ENCODE data around the gene GGT1. TPM values are rescaled to one million over a fixed set of nuclear protein-coding genes. Genes with fewer than 3 reads are reported as not detected.
A peak's percentile ranks its signal among the peaks of the same experiment; 100 is the strongest.
"Not testable (repeated sequence)": the region's sequence is repeated elsewhere in the genome, so short reads cannot be mapped to it uniquely, and the experiment has no call there.

Gene GGT1
- total RNA-seq, 1 donor from 2014 or later: 52.9 TPM

DNA sequence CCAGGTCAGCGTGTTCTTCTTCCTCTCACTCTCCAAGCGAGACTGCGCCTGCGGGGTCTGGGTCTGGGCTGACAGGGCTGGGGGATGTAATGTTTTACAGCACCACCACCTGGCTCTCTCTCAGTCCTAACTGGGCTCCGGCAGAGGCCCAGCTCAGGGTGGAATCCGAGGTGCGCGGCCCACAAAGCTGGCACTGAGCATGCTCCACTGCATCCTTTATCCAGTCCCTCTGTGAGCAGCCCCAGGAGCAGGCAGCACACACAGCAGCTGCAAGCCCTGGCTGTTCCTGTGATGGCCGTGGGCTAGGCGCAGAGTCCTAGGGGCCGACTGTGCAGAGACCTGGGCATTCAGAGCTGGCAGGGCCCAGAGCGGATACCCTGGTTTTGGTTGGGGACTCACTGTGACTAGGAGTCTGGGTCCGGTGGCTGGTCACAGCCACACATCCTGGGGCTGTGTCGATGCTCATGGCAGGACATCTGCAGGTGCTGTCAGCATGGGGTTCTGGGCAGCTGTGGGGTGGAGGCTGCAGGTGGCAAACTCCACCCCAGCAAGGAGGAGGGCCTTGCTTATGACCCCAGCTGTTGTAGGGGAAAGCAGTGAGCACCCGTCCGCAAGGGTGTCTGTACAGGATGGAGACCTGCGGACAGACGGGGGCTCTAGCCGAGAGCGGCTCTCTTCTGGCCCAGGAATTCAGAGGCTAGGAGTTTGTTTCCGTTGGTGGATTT, 14.1 kb upstream of the GGT1 start:
- no peak overlapping the region for H3K4me3 Mint-ChIP-seq
- no peaks in the 10 kb centered on the region for H3K9me3 Mint-ChIP-seq
- H3K27me3 Mint-ChIP-seq: peaks cover 4% of the 10 kb centered on the region
- peaks cover 7% of the 10 kb centered on the region for H3K4me1 Mint-ChIP-seq
- intact Hi-C loops (cut with micrococcal nuclease): no loop called here
- H3K27ac Mint-ChIP-seq: no peak overlapping the region
- no peak for DNase-seq
- H3K36me3 Mint-ChIP-seq (ENCODE audit: low read depth): no peaks in the 10 kb centered on the region

DNA sequence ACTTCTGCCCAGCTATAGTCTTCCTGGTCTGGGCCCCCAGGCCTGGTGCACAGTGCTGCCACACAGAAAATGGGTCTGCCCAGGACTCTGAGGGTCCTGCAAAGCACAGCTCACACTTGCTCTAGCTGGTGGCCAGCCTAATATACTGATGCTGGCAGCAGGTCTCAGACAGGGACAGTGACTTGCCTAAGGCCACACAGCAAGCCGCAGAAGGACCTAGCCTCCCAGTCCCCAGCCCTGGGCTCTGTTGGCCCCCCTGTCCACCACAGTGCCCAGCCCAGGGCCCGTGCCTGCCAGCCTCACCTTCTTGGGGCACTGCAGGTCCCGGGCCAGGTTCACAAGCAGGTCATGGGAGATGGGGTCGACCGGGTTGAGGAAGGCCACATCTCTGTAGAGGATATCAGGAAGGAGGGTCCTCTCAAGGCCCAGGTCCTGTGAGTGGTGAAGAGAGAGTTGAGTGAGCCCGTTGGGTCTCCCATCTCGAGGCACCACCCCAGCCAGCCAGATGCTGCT, 13.4 kb upstream of the GGT1 start:
- no peak for DNase-seq
- no peak overlapping the region for H3K4me3 Mint-ChIP-seq
- H3K9me3 Mint-ChIP-seq: no peaks in the 10 kb centered on the region
- intact Hi-C loops (cut with micrococcal nuclease): loop anchor here (5.0 kb wide), 1 partner anchor 32 kb away; the partner anchor contains the start of genes GUCD1 and SNRPD3
- H3K4me1 Mint-ChIP-seq: peaks cover 5% of the 10 kb centered on the region
- H3K36me3 Mint-ChIP-seq (ENCODE audit: low read depth): no peaks in the 10 kb centered on the region
- H3K27me3 Mint-ChIP-seq: peaks cover 4% of the 10 kb centered on the region
- H3K27ac Mint-ChIP-seq: no peak overlapping the region

DNA sequence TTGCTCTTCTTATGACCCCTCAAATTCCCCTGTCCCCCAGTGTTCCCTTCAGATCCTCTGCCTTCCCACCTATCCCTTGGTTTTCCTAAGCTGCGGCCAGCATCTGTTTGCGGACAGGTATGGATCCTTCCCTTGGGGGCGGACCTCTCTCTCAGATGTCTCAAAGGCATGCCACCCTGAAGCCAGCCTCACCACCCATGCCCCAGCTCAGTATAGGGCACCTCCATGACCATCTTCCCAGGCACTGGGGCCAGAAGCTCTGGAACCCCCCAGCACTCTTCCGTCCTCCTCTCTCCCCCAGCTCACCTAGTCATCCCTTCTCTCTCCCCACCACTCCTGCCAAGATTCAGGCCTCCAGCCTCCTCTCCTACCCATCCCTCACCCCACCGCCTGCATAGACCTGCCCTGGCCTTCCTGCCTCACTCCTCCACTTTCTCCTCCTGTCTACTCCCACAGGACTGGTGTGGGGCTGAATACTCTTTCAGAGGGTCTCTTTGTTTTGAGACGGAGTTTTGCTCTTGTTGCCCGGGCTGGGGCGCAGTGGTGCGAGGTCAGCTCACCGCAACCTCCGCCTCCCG, 12.3 kb upstream of the GGT1 start:
- H3K27me3 Mint-ChIP-seq: peaks cover 4% of the 10 kb centered on the region
- H3K4me3 Mint-ChIP-seq: no peak overlapping the region
- no peak overlapping the region for H3K27ac Mint-ChIP-seq
- no peak for DNase-seq
- peaks cover 5% of the 10 kb centered on the region for H3K4me1 Mint-ChIP-seq
- no peaks in the 10 kb centered on the region for H3K9me3 Mint-ChIP-seq
- no peaks in the 10 kb centered on the region for H3K36me3 Mint-ChIP-seq (ENCODE audit: low read depth)
- intact Hi-C loops (cut with micrococcal nuclease): loop anchor here (5.0 kb wide), 1 partner anchor 33 kb away; the partner anchor contains the start of genes GUCD1 and SNRPD3

DNA sequence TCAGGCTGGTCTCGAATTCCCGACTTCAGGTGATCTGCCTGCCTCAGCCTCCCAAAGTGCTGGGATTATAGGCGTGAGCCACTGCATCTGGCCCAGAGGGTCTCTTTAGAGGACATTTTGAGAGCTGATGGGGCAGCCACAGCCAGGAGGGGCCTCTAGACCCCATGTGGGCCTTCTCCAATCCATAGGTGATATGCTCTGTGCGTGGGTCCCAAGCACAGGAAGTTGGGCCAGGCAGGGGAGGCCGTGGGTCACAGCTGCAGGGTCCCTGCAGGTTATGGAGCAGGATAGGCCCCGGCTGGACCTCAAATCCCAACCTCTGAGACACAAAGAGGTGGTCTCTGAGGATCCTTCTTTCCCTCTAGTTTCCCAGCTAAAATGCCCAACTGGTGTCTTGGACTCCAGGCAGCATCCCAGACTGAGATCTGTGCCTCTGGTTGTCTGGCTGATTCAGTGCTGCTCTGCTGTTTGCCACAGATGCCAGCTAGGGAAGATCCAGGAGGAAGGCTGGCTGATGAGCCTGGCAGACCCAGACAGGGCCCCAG, 11.6 kb upstream of the GGT1 start:
- H3K36me3 Mint-ChIP-seq (ENCODE audit: low read depth): no peaks in the 10 kb centered on the region
- no peak overlapping the region for H3K27ac Mint-ChIP-seq
- no peak for DNase-seq
- no peak overlapping the region for H3K4me3 Mint-ChIP-seq
- H3K27me3 Mint-ChIP-seq: peaks cover 4% of the 10 kb centered on the region
- peaks cover 5% of the 10 kb centered on the region for H3K4me1 Mint-ChIP-seq
- no peaks in the 10 kb centered on the region for H3K9me3 Mint-ChIP-seq
- intact Hi-C loops (cut with micrococcal nuclease): loop anchor here (5.0 kb wide), 1 partner anchor 34 kb away; the partner anchor contains the start of genes GUCD1 and SNRPD3

DNA sequence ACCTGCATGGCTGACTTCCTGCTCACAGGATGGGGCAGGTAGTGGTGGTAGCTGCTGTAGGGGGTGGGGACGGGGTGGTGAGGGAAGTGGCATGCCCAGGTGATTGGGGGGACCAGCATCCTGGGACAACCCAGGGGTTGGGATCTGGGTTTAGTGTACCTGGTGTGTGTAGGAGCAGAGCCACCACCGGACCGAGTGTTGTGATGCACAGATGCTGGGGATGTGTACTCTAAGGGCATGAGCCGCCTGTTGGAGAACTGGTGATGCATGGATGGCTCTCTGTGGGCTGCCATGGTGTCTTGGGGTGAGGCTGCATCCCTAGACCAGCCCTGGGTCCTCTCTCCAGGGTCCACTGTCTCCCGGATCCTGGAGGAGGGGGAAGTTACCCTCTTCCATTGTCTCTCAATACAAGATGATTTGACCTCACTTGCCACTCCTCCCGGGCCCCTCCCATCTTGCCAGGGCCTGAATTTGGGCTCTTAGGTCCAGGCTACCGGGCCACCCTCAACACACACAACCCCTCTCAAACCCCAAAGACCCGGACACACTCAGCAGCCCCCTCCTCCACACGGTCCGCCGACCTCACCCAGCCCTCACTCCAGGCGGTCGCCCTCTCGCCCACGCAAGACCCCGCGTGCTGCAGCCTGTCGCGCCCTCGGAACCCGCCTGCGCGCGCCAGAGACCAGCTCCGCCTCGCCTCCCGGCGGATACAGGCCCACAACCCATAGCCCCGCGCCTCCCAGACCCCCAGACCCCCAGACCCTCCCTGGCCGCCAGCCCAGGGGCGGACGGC, 10.7 kb upstream of the GGT1 start:
- Mint-ChIP-seq H3K4me3 (peak overlapping the region; percentile 90), H3K27me3 (peaks cover 4% of the 10 kb centered on the region), H3K36me3 (ENCODE audit: low read depth) (no peaks in the 10 kb centered on the region), H3K9me3 (no peaks in the 10 kb centered on the region), H3K27ac (peak overlapping the region; percentile 76), H3K4me1 (peaks cover 5% of the 10 kb centered on the region)
- DNase-seq: no peak
- intact Hi-C loops (cut with micrococcal nuclease): loop anchor here (5.0 kb wide), 1 partner anchor 35 kb away; the partner anchor contains the start of genes GUCD1 and SNRPD3

DNA sequence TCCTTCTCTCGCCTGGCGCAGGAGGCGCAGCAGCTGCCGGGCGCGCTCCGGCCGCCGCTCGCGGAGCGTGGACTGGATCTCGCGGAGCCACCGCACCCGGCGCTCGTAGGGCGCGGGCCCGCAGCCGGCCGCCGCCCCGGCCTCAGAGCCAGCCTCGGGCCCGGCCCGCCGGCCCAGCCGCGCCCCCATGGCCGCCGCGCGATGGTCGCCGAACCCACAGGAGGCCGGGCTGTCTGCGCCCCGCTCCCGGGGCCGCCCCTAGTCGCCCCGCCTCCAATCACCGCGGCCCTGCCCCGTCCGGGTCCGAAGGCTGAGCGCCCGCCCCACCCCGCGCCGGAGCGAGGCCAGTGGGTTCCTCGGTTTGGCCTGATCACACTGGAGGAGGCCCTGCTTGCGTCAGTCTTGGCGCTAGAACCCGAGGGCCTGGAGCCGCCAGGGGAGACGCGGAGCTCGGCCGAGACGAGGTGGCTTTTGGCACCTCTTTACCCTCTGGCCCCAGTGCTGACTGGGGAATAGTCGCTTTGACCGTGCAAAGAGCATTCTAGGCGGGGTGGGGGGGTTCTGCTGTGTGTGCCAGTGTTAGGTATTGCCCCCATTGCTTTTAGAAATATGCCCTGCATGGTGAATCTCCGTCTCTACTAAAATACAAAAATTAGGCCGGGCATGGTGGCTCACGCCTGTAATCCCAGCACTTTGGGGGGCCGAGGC, 10.0 kb upstream of the GGT1 start, which contains the start of gene LRRC75B:
TSS of gene LRRC75B (minus strand) at position 223 of the 708 bp plus-strand sequence. CDS start at position 189, 34 bp downstream.
- peak; percentile 87 for DNase-seq
- Mint-ChIP-seq H3K9me3 (no peaks in the 10 kb centered on the region), H3K27me3 (peaks cover 4% of the 10 kb centered on the region), H3K4me1 (peaks cover 8% of the 10 kb centered on the region), H3K27ac (peak within 1 kb of the TSS; percentile 76), H3K4me3 (peak within 1 kb of the TSS; percentile 90), H3K36me3 (ENCODE audit: low read depth) (no peaks in the 10 kb centered on the region)
- intact Hi-C loops (cut with micrococcal nuclease): loop anchor here (5.0 kb wide), 1 partner anchor 36 kb away; the partner anchor contains the start of genes GUCD1 and SNRPD3

DNA sequence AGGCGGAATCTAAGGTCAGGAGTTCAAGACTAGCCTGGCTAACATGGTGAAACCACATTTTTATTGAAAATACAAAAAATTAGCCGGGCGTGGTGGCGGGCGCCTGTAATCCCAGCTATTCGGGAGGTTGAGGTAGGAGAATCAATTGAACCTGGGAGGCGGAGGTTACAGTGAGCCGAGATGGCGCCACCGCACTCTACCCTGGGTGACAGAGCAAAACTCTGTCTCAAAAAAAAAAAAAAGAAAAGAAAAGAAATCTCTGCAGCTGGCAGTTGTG, 9.5 kb upstream of the GGT1 start:
- Mint-ChIP-seq H3K4me3 (peak overlapping the region; percentile 69), H3K27ac (peak overlapping the region; percentile 48)
- DNase-seq; H3K9me3 Mint-ChIP-seq; H3K36me3 Mint-ChIP-seq (ENCODE audit: low read depth); H3K4me1 Mint-ChIP-seq; H3K27me3 Mint-ChIP-seq: not testable (repeated sequence)
- intact Hi-C loops (cut with micrococcal nuclease): loop anchor here (5.0 kb wide), 1 partner anchor 36 kb away; the partner anchor contains the start of genes GUCD1 and SNRPD3

DNA sequence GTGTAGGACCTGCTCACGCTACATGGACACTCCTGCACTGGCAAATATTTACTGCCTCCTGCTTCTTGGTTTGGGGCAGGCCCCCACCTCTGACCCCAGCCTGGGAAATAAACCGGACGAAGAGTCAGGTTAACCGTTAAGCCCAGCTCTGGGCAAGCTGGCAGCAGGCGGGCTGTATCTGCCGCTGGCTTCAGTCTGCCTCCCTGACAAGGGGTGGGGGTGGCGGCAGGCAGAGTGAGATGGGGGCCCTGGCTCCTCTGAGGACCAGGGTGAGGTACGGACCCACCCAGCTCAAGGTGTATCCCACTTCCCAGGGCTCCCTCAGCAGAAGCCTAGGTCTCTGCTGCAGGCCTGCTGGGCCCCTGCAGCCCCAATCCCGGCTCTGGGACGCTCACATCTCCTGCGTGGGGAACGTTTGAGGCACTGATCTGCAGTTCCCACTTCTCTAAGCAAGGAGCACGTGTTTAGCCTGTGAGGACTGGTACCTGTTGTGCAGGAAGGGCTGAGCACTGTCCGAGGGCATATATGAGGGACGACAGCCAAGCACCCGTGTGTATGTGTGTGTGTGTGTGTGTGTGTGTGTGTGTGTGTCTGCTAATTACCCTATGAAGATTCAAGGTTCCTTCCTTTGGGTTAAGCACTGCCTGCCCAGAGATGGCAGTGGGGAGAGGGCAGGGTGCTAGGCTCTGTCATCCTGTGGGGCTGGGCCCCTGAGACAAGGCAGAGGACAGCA, 9.0 kb upstream of the GGT1 start:
- intact Hi-C loops (cut with micrococcal nuclease): loop anchor here (5.0 kb wide), 1 partner anchor 37 kb away; the partner anchor contains the start of genes GUCD1 and SNRPD3
- no peak for DNase-seq
- Mint-ChIP-seq H3K4me1 (peaks cover 8% of the 10 kb centered on the region), H3K27me3 (peaks cover 4% of the 10 kb centered on the region), H3K4me3 (no peak overlapping the region), H3K9me3 (no peaks in the 10 kb centered on the region), H3K27ac (no peak overlapping the region), H3K36me3 (ENCODE audit: low read depth) (peaks cover under 1% of the 10 kb centered on the region)

DNA sequence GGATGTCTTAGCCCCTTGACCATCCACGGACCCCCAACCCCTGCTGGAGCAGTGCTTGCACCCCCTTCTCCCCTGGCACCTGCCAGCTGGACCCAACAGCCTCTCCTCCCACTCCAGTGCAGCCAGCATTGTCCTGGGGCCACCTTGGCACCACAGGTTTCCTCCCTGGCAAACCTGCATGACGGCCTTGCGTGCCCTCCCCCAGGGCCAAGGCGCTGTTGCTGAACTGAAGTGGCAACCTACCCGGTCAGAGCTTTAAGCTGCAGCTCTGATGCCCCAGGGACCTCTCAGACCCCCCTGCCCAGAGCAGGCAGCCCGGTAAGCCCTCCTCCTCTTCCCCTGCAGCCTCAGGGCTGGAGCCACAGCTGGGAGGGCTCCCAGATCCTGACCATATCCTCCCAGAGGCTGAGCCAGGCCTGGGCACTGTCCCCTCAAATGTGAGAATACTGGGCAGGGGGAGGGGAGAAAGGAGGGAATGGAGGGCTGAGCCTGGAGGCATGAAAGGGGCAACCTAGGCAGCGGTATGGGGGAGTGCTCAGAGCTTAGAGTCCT, 8.3 kb upstream of the GGT1 start:
- H3K27ac Mint-ChIP-seq: no peak overlapping the region
- H3K4me1 Mint-ChIP-seq: peaks cover 11% of the 10 kb centered on the region
- peaks cover 4% of the 10 kb centered on the region for H3K27me3 Mint-ChIP-seq
- H3K4me3 Mint-ChIP-seq: no peak overlapping the region
- intact Hi-C loops (cut with micrococcal nuclease): loop anchor here (5.0 kb wide), 1 partner anchor 37 kb away; the partner anchor contains the start of genes GUCD1 and SNRPD3
- no peaks in the 10 kb centered on the region for H3K9me3 Mint-ChIP-seq
- H3K36me3 Mint-ChIP-seq (ENCODE audit: low read depth): peaks cover 2% of the 10 kb centered on the region
- no peak for DNase-seq

DNA sequence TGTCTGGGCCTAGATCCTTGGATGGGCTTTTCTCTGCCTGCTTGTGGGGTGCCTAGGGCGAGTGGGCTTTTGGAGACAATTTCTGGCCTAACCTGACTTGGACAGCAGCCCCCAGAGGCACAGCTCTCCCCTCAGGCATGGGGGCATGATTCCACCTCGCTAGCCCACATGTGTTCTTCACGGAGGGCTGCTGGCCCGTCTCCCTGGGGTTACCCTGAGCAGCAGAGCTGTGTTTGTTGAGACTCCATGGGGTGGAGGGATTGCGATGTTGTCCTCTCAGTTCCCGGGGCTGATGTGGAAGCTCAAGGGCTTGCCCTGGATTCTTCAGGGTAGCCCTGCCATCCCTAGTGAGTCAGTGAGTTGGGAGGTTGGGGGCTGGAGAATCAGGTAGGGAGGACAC, 7.8 kb upstream of the GGT1 start:
- Mint-ChIP-seq H3K27ac (no peak overlapping the region), H3K4me1 (peaks cover 11% of the 10 kb centered on the region), H3K9me3 (no peaks in the 10 kb centered on the region), H3K27me3 (peaks cover 4% of the 10 kb centered on the region), H3K36me3 (ENCODE audit: low read depth) (peaks cover 2% of the 10 kb centered on the region), H3K4me3 (no peak overlapping the region)
- intact Hi-C loops (cut with micrococcal nuclease): no loop called here
- no peak for DNase-seq

DNA sequence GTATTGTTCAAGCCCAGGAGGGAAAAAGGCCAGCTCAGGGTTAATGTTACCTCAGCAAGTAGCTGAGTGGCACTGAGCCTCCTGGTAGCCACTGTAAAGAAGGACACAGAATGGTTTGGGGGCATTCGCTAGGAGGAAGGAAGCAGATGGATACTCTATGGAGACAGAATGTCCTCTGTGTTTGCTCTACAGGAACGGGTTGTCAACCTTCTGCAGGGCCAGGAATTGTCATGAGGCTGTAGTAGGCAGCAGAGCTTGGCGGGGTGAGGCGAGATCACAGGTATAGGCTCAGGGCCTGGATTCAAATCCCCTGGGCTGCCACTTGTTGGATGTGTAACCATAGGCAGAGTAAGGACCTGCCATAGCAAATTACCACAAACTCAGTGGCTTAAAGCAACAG, 7.1 kb upstream of the GGT1 start:
- DNase-seq: no peak
- intact Hi-C loops (cut with micrococcal nuclease): no loop called here
- H3K27ac Mint-ChIP-seq: no peak overlapping the region
- peaks cover 4% of the 10 kb centered on the region for H3K27me3 Mint-ChIP-seq
- peaks cover 14% of the 10 kb centered on the region for H3K4me1 Mint-ChIP-seq
- H3K36me3 Mint-ChIP-seq (ENCODE audit: low read depth): peaks cover 2% of the 10 kb centered on the region
- H3K4me3 Mint-ChIP-seq: no peak overlapping the region
- no peaks in the 10 kb centered on the region for H3K9me3 Mint-ChIP-seq

DNA sequence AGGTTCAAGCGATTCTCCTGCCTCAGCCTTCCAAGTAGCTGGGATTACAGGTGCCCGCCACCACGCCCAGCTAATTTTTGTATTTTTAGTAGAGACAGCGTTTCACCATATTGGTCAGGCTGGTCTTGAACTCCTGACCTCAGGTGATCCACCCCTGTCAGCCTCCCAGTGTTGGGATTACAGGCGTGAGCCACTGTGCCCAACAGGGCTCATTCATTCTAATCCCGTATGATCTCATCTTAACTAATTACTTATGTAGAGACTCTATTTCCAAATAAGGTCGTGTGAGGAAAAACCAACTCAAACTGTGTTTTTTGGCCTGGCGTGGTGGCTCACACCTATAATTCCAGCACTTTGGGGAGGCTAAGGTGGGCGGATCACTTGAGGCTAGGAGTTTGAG, 5.9 kb upstream of the GGT1 start:
- H3K4me3 Mint-ChIP-seq; H3K27ac Mint-ChIP-seq; H3K27me3 Mint-ChIP-seq; H3K9me3 Mint-ChIP-seq; intact Hi-C loops (cut with micrococcal nuclease); H3K36me3 Mint-ChIP-seq (ENCODE audit: low read depth); DNase-seq: not testable (repeated sequence)
- H3K4me1 Mint-ChIP-seq: peaks cover 23% of the 10 kb centered on the region
